NB4 (cell line): ENCODE data around the gene FFAR4.

ENCODE experiments used
- POLR2A ChIP-seq: IDR thresholded peaks from 2 replicates; pipeline ENCODE4 v1.6.1; 2011; ENCODE audit warnings: mild to moderate bottlenecking; ENCODE audit not compliant: insufficient read length; ENCODE audit errors: extremely low read depth
- TF ChIP-seq, protein P1 (sequence below): IDR thresholded peaks from one replicate; pipeline ENCODE4 v1.5.1; 2012; ENCODE audit warnings: low read depth, low read length
- TF ChIP-seq, protein P2 (sequence below): IDR thresholded peaks from 2 replicates; pipeline ENCODE4 v1.6.1; 2011; ENCODE audit warnings: low read depth, low read length

- TF ChIP-seq, protein P1, sequence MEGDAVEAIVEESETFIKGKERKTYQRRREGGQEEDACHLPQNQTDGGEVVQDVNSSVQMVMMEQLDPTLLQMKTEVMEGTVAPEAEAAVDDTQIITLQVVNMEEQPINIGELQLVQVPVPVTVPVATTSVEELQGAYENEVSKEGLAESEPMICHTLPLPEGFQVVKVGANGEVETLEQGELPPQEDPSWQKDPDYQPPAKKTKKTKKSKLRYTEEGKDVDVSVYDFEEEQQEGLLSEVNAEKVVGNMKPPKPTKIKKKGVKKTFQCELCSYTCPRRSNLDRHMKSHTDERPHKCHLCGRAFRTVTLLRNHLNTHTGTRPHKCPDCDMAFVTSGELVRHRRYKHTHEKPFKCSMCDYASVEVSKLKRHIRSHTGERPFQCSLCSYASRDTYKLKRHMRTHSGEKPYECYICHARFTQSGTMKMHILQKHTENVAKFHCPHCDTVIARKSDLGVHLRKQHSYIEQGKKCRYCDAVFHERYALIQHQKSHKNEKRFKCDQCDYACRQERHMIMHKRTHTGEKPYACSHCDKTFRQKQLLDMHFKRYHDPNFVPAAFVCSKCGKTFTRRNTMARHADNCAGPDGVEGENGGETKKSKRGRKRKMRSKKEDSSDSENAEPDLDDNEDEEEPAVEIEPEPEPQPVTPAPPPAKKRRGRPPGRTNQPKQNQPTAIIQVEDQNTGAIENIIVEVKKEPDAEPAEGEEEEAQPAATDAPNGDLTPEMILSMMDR, result no peak
- no peak for TF ChIP-seq POLR2A
- TF ChIP-seq, protein P2, sequence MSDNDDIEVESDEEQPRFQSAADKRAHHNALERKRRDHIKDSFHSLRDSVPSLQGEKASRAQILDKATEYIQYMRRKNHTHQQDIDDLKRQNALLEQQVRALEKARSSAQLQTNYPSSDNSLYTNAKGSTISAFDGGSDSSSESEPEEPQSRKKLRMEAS, result no peak
Measured at GRCh38 chr10:93601774-93602162, 35.3 kb downstream of the FFAR4 start.
